ENCODE measurements around the gene TMEM154.

Gene TMEM154

GRCh38 chr4:152585023-152585441 is 94.8 kb downstream of the TMEM154 start:
- peak overlapping the region; percentile 49 to 59 for H3K27ac ChIP-seq (ENCODE audit: low read depth in 2 of 2, low read length in 2 of 2)
- no peaks in the 10 kb centered on the region for H3K36me3 ChIP-seq (ENCODE audit: control insufficient read depth in 2 of 2, insufficient read depth in 2 of 2, low read length in 2 of 2)
- peaks cover 0 to 4% of the 10 kb centered on the region in 2 donors for H3K9me3 ChIP-seq (ENCODE audit: control insufficient read depth in 2 of 2, low read length in 2 of 2)
- H3K4me3 ChIP-seq (ENCODE audit: low read length in 2 of 2) = peak overlapping the region in 1 of 2 donors; percentile 41
- no peak overlapping the region for H3K9ac ChIP-seq (ENCODE audit: low read depth in 1 of 2, low read length in 2 of 2)
- H3K4me1 ChIP-seq (ENCODE audit: control insufficient read depth in 2 of 2, insufficient read depth in 2 of 2, low read length in 2 of 2) = no peaks in the 10 kb centered on the region
- no peaks in the 10 kb centered on the region for H3K27me3 ChIP-seq (ENCODE audit: control insufficient read depth in 2 of 2, insufficient read depth in 2 of 2, low read length in 2 of 2)

GRCh38 chr4:152581536-152582160 is 98.1 kb downstream of the TMEM154 start:
- H3K9ac ChIP-seq (ENCODE audit: low read depth in 1 of 2, low read length in 2 of 2) = no peak overlapping the region
- no peak overlapping the region for H3K27ac ChIP-seq (ENCODE audit: low read depth in 2 of 2, low read length in 2 of 2)
- no peaks in the 10 kb centered on the region for H3K9me3 ChIP-seq (ENCODE audit: control insufficient read depth in 2 of 2, low read length in 2 of 2)
- no peaks in the 10 kb centered on the region for H3K36me3 ChIP-seq (ENCODE audit: control insufficient read depth in 2 of 2, insufficient read depth in 2 of 2, low read length in 2 of 2)
- no peak overlapping the region for H3K4me3 ChIP-seq (ENCODE audit: low read length in 2 of 2)
- no peaks in the 10 kb centered on the region for H3K27me3 ChIP-seq (ENCODE audit: control insufficient read depth in 2 of 2, insufficient read depth in 2 of 2, low read length in 2 of 2)
- H3K4me1 ChIP-seq (ENCODE audit: control insufficient read depth in 2 of 2, insufficient read depth in 2 of 2, low read length in 2 of 2) = no peaks in the 10 kb centered on the region

GRCh38 chr4:152579916-152580315 is 99.9 kb downstream of the TMEM154 start:
- no peak overlapping the region for H3K4me3 ChIP-seq (ENCODE audit: low read length in 2 of 2)
- H3K27me3 ChIP-seq (ENCODE audit: control insufficient read depth in 2 of 2, insufficient read depth in 2 of 2, low read length in 2 of 2) = no peaks in the 10 kb centered on the region
- H3K36me3 ChIP-seq (ENCODE audit: control insufficient read depth in 2 of 2, insufficient read depth in 2 of 2, low read length in 2 of 2) = no peaks in the 10 kb centered on the region
- no peak overlapping the region for H3K27ac ChIP-seq (ENCODE audit: low read depth in 2 of 2, low read length in 2 of 2)
- H3K4me1 ChIP-seq (ENCODE audit: control insufficient read depth in 2 of 2, insufficient read depth in 2 of 2, low read length in 2 of 2) = no peaks in the 10 kb centered on the region
- no peak overlapping the region for H3K9ac ChIP-seq (ENCODE audit: low read depth in 1 of 2, low read length in 2 of 2)
- H3K9me3 ChIP-seq (ENCODE audit: control insufficient read depth in 2 of 2, low read length in 2 of 2) = no peaks in the 10 kb centered on the region

- Histone ChIP-seq H3K9ac (ENCODE audit: low read depth in 1 of 2, low read length in 2 of 2) (no peak overlapping the region), H3K4me3 (ENCODE audit: low read length in 2 of 2) (no peak overlapping the region), H3K4me1 (ENCODE audit: control insufficient read depth in 2 of 2, insufficient read depth in 2 of 2, low read length in 2 of 2) (no peaks in the 10 kb centered on the region), H3K9me3 (ENCODE audit: control insufficient read depth in 2 of 2, low read length in 2 of 2) (no peaks in the 10 kb centered on the region), H3K36me3 (ENCODE audit: control insufficient read depth in 2 of 2, insufficient read depth in 2 of 2, low read length in 2 of 2) (no peaks in the 10 kb centered on the region), H3K27ac (ENCODE audit: low read depth in 2 of 2, low read length in 2 of 2) (no peak overlapping the region), H3K27me3 (ENCODE audit: control insufficient read depth in 2 of 2, insufficient read depth in 2 of 2, low read length in 2 of 2) (no peaks in the 10 kb centered on the region)
These were observed 100.6 kb downstream of the TMEM154 start for GRCh38 chr4:152579107-152579764.

- H3K4me3 ChIP-seq (ENCODE audit: low read length in 2 of 2) = no peak overlapping the region
- H3K27me3 ChIP-seq (ENCODE audit: control insufficient read depth in 2 of 2, insufficient read depth in 2 of 2, low read length in 2 of 2) = no peaks in the 10 kb centered on the region
- no peak overlapping the region for H3K27ac ChIP-seq (ENCODE audit: low read depth in 2 of 2, low read length in 2 of 2)
- H3K9me3 ChIP-seq (ENCODE audit: control insufficient read depth in 2 of 2, low read length in 2 of 2) = no peaks in the 10 kb centered on the region
- H3K9ac ChIP-seq (ENCODE audit: low read depth in 1 of 2, low read length in 2 of 2) = no peak overlapping the region
- no peaks in the 10 kb centered on the region for H3K36me3 ChIP-seq (ENCODE audit: control insufficient read depth in 2 of 2, insufficient read depth in 2 of 2, low read length in 2 of 2)
- H3K4me1 ChIP-seq (ENCODE audit: control insufficient read depth in 2 of 2, insufficient read depth in 2 of 2, low read length in 2 of 2) = no peaks in the 10 kb centered on the region
These were observed 101.1 kb downstream of the TMEM154 start for GRCh38 chr4:152578670-152579069.

GRCh38 chr4:152577708-152578396 is 101.9 kb downstream of the TMEM154 start:
- Histone ChIP-seq H3K9ac (ENCODE audit: low read depth in 1 of 2, low read length in 2 of 2) (no peak overlapping the region), H3K4me1 (ENCODE audit: control insufficient read depth in 2 of 2, insufficient read depth in 2 of 2, low read length in 2 of 2) (no peaks in the 10 kb centered on the region), H3K27me3 (ENCODE audit: control insufficient read depth in 2 of 2, insufficient read depth in 2 of 2, low read length in 2 of 2) (no peaks in the 10 kb centered on the region), H3K27ac (ENCODE audit: low read depth in 2 of 2, low read length in 2 of 2) (no peak overlapping the region), H3K36me3 (ENCODE audit: control insufficient read depth in 2 of 2, insufficient read depth in 2 of 2, low read length in 2 of 2) (no peaks in the 10 kb centered on the region), H3K9me3 (ENCODE audit: control insufficient read depth in 2 of 2, low read length in 2 of 2) (no peaks in the 10 kb centered on the region), H3K4me3 (ENCODE audit: low read length in 2 of 2) (no peak overlapping the region)

GRCh38 chr4:152575533-152575932 is 104.3 kb downstream of the TMEM154 start:
- H3K27me3 ChIP-seq (ENCODE audit: control insufficient read depth in 2 of 2, insufficient read depth in 2 of 2, low read length in 2 of 2) = no peaks in the 10 kb centered on the region
- H3K4me1 ChIP-seq (ENCODE audit: control insufficient read depth in 2 of 2, insufficient read depth in 2 of 2, low read length in 2 of 2) = peaks cover 4 to 5% of the 10 kb centered on the region in 2 donors
- H3K4me3 ChIP-seq (ENCODE audit: low read length in 2 of 2) = no peak overlapping the region
- H3K9me3 ChIP-seq (ENCODE audit: control insufficient read depth in 2 of 2, low read length in 2 of 2) = no peaks in the 10 kb centered on the region
- H3K36me3 ChIP-seq (ENCODE audit: control insufficient read depth in 2 of 2, insufficient read depth in 2 of 2, low read length in 2 of 2) = no peaks in the 10 kb centered on the region
- H3K9ac ChIP-seq (ENCODE audit: low read depth in 1 of 2, low read length in 2 of 2) = no peak overlapping the region
- H3K27ac ChIP-seq (ENCODE audit: low read depth in 2 of 2, low read length in 2 of 2) = no peak overlapping the region

- Histone ChIP-seq H3K27ac (ENCODE audit: low read depth in 2 of 2, low read length in 2 of 2) (no peak overlapping the region), H3K9ac (ENCODE audit: low read depth in 1 of 2, low read length in 2 of 2) (no peak overlapping the region), H3K27me3 (ENCODE audit: control insufficient read depth in 2 of 2, insufficient read depth in 2 of 2, low read length in 2 of 2) (no peaks in the 10 kb centered on the region), H3K9me3 (ENCODE audit: control insufficient read depth in 2 of 2, low read length in 2 of 2) (no peaks in the 10 kb centered on the region), H3K4me1 (ENCODE audit: control insufficient read depth in 2 of 2, insufficient read depth in 2 of 2, low read length in 2 of 2) (peaks cover 4 to 5% of the 10 kb centered on the region in 2 donors), H3K36me3 (ENCODE audit: control insufficient read depth in 2 of 2, insufficient read depth in 2 of 2, low read length in 2 of 2) (no peaks in the 10 kb centered on the region), H3K4me3 (ENCODE audit: low read length in 2 of 2) (no peak overlapping the region)
These were observed 105.9 kb downstream of the TMEM154 start for GRCh38 chr4:152573861-152574260.

GRCh38 chr4:152572417-152573086 is 107.2 kb downstream of the TMEM154 start:
- peak overlapping the region in 1 of 2 donors; percentile 46 for H3K27ac ChIP-seq (ENCODE audit: low read depth in 2 of 2, low read length in 2 of 2)

GRCh38 chr4:152571770-152572169 is 108.0 kb downstream of the TMEM154 start:
- Histone ChIP-seq H3K27me3 (ENCODE audit: control insufficient read depth in 2 of 2, insufficient read depth in 2 of 2, low read length in 2 of 2) (no peaks in the 10 kb centered on the region), H3K36me3 (ENCODE audit: control insufficient read depth in 2 of 2, insufficient read depth in 2 of 2, low read length in 2 of 2) (no peaks in the 10 kb centered on the region), H3K9me3 (ENCODE audit: control insufficient read depth in 2 of 2, low read length in 2 of 2) (no peaks in the 10 kb centered on the region), H3K4me3 (ENCODE audit: low read length in 2 of 2) (no peak overlapping the region), H3K4me1 (ENCODE audit: control insufficient read depth in 2 of 2, insufficient read depth in 2 of 2, low read length in 2 of 2) (peaks cover 4 to 5% of the 10 kb centered on the region in 2 donors), H3K27ac (ENCODE audit: low read depth in 2 of 2, low read length in 2 of 2) (no peak overlapping the region), H3K9ac (ENCODE audit: low read depth in 1 of 2, low read length in 2 of 2) (no peak overlapping the region)

More at GRCh38 chr4:152572417-152573086, 107.2 kb downstream of the TMEM154 start:
- Histone ChIP-seq H3K9me3 (ENCODE audit: control insufficient read depth in 2 of 2, low read length in 2 of 2) (no peaks in the 10 kb centered on the region), H3K4me3 (ENCODE audit: low read length in 2 of 2) (peak overlapping the region in 1 of 2 donors; percentile 51), H3K36me3 (ENCODE audit: control insufficient read depth in 2 of 2, insufficient read depth in 2 of 2, low read length in 2 of 2) (no peaks in the 10 kb centered on the region), H3K9ac (ENCODE audit: low read depth in 1 of 2, low read length in 2 of 2) (no peak overlapping the region), H3K27me3 (ENCODE audit: control insufficient read depth in 2 of 2, insufficient read depth in 2 of 2, low read length in 2 of 2) (no peaks in the 10 kb centered on the region), H3K4me1 (ENCODE audit: control insufficient read depth in 2 of 2, insufficient read depth in 2 of 2, low read length in 2 of 2) (peaks cover 4 to 5% of the 10 kb centered on the region in 2 donors)
